Left renal cortex interstitium (tissue), 4 donors: Measurements from ENCODE around the gene TMEM150B. TPM values are rescaled to one million over a fixed set of nuclear protein-coding genes. Genes with fewer than 3 reads are reported as not detected.
"Not testable (repeated sequence)": the region's sequence is repeated elsewhere in the genome, so short reads cannot be mapped to it uniquely, and the experiment has no call there.

Source experiments
- DNase-seq, 4 donors: peaks; one replicate each; pipeline ENCODE4 v3.0.0-alpha.2; 2013; ENCODE audit warnings: low read depth in 4 of 4, low spot score in 2 of 4, missing footprints in 1 of 4
- polyA plus RNA-seq, 4 donors: library from polyadenylated mRNA; unstranded; fragments of 120-200 nt; gene quantifications; one replicate each; pipeline ENCODE4 v1.2.1, GENCODE V29; 2013; ENCODE audit not compliant: insufficient read length in 4 of 4

Gene TMEM150B
- polyA plus RNA-seq, 4 donors: 1.0 to 1.7 (median 1.3) TPM

DNA sequence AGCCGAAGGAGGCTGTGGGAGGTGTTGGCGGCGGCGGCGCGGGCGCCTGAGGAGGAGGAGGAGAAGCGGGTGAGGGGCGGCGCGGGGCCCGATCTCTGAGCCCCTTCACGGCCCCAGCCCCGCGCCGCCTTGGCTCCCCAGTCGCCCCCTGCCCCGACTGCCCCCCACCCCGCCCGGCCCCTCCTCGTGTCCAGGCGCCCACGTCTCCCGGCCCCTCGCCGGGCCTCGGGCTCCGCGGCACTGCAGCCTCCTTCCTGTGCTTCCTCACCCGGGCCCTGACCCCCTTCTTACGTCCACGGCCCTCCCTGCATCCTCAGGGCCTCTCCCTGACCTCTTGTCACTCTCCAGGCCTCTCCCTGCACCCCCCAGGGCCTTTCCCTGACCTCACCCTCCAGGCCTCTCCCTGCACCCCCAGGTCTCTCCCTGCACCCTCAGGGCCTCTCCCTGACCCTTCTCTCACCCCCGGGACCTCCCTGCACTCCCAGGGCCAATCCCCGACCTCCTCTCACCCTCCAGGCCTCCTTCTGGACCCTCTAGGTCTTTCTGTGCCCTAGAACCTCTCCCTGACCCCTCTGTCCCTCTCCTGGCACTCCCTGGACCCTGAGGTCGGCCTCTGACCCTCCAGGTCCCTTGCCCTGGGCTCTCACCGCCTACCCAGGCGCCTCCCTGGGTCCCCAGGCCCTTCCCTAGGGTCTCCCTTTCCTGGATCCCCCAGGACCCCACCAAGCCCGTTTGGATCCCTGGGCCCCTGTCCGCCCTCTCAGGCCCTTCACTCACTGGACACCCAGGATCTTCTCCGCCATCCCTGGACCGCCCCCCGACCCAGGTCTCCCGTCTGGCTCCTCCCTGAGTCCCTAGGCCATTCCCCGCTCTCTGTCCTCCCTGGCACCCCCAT lies 15.0 kb upstream of the TMEM150B start:
- DNase-seq: no peak

DNA sequence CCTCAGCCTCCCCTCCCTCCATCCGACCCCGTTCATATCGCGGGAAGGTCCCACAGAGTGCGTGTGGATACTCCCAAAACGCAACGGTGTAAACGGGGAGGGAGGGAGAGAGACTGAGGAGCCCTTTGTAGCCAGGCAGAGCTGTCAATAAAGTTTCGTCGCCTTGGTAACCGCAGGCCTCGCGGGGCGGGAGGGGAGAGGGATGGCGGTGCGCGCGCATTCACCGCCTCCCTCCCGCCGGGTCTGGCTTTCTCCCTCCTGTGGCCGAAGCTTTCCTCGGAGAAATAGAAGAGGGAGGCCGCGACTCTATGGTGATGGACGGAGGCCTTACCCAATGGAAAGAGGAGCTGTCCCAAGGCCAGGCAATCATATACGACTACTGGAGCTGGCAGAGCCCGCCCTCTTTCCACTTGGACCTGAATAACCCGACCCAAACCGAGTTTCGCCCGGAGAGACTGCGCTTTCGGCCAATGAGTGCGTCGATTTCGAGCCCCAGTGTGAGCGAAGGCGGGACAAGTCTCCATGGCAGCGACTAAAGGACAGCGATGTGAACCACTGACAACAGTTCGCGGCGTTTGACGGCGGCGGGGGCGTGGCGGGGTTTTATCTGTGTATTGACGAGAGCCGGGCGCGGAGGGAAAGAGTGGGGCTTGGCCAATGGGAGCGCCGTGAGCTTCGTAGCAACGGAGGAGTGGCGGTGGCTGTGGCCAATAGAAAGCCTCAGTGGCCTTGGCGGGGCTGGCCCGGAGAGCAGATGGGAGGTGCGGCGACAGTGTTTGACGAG lies 14.2 kb upstream of the TMEM150B start, which contains the start of gene KMT5C:
TSS of gene KMT5C (plus strand) at position 772 of the 784 bp plus-strand sequence. CDS start 2,061 bp downstream, outside the sequence.
- DNase-seq: peak; percentile 100

DNA sequence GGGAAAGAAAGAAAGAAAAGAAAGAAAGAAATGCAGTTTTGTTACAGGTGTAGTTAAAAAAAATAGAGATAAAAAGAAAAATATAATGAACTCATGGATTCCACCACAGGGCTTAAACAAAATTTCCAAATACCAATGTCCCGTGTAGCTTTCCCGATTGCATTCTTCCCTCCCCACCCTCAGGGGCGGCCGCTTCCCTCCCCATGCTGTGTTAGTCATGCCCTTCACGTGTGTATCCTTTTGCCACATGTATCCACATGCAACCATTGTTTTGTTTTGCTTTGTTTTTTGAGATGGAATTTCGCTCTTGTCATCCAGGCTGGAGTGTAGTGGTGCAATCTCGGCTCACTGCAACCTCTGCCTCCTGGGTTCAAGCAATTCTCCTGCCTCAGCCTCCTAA lies 11.0 kb upstream of the TMEM150B start:
- no peak for DNase-seq

DNA sequence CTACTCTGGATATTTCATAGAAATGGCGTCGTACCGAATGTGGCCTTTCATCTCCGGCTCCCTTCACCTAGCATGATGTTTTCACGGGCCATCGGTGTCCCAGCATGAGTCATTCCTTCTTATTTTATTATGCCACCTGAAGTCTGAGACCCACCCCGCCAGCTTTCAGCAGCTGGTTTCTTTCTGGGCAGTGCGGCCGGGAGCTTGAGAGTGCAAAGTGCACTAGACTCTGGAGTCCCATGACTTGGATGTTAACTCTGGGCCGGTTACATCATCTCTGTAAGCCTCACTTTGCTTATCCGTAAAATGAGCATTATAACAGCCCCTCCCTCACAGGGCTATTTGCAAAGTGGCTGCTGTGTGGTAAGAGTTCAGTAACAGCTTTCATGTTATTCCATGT lies 8.7 kb upstream of the TMEM150B start:
- DNase-seq: no peak

DNA sequence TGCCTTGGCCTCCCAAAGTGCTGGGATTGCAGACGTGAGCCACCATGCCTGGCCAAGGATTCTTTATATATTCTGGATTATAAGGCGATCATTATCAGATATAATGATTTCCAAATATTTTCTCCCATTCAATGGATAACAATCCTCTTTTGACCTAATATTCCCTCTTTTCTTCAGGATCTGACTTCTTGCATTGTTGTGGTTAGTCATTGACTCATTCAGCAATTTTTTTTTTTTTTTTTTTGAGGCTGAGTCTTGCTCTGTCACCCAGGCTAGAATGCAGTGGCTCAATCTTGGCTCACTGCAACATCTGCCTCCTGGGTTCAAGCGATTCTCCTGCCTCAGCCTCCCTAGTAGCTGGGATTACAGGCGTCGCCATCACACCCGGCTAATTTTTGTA lies 4.7 kb upstream of the TMEM150B start:
- not testable (repeated sequence) for DNase-seq

DNA sequence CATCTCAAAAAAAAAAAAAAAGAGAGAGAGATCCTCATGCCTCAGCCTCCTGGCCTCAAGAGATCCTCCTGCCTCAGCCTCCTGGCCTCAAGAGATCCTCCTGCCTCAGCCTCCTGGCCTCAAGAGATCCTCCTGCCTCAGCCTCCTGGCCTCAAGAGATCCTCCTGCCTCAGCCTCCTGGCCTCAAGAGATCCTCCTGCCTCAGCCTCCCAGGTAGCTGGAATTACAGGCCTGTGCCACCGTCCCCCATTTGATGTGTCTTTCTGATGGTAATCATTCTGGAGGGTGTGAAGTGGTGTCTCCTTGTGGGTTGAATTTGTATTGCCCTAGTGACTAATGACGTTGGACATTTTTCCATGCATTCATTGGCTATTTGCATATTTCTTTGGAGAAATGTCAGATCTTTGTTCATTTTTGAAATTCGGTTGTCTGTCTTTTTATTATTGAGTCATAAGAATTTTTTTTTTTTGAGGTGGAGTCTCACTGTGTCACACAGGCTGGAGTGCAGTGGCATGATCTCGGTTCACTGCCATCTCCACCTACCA lies 3.7 kb upstream of the TMEM150B start:
- not testable (repeated sequence) for DNase-seq

DNA sequence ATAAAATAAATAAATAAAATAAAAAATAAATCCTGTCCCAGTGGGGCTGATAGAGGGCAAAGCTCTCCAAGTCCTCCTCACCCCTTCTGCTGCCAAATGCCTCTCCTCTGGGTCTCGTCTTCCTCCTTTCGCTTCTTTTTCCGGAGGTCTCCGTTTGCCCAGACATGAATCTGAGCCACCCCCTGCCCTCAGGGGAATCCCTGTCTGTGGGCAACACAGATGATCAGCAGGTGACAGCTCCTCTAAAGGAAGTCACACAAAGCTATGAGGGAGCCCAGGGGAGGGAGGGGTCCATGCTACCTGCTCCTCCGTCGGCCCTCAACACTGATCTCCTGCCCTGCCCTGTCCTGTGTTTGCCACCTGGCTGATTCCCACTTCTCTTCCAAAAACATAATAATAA lies 479 bp downstream of the TMEM150B start:
- no peak for DNase-seq

DNA sequence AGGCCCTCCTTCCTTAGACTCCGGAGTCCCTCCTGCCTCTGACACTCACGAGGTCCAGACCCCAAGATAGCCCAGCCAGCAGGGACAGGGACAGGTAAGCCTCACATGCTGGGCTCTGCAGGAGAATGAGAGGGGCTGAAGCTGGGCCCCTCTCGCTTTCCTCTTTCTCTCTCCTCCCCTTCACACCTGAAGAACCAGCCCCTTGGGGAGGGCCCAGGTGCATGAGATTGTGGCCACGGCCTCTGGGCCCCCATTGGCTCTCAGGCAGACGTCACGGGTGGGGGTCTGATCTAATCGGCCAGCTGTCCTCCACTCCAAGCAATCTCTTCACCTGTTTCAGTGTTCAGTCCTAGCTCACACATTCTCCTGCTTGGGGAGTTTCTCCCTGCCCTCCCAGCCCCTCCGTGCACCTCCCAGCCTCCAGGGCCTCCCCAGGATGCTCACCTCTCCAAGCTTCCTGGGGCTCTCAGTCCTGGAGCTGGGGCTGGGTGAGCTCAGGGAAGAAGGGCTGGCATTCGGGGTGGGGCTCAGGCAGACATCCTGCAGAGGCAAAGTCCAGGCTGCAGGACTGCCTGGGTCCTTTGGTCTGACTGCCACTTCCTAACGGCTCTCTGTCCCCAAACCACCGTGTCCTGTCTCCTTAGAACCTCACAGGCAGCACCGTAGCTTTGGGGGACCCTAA lies 2.8 kb downstream of the TMEM150B start:
- DNase-seq: no peak

DNA sequence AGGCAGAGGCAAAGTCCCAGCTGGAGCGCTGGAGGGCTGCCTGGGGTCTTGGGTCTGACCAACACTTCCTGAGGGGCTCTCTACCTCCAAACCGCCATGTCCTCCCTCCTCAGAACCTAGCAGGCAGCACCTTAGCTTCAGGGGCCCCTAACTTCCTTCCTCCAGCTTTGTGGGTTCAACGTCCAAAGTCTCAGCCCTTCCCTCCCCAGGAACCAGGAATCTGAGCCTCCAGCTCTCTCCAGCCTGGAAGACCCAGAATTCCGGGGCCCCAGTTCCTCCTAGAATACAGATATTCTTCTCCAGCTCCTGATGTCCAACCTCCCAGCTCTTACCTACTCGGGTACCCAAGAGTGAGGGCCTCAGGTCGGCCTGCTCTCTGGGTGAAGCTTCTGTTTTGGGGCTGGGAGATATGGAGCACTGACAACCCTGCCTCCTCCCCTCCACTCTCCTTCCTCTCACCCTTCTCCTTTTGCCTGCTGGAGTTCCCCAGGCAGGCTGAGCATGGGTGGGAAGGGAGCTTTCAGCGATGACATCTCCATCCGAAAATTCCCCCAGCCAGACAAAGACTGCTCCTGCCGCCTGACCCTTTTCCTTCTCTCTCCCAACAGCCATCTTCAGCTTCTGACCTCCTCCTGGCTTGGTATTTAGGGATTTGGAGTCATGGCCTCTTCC lies 3.5 kb downstream of the TMEM150B start:
- no peak for DNase-seq

DNA sequence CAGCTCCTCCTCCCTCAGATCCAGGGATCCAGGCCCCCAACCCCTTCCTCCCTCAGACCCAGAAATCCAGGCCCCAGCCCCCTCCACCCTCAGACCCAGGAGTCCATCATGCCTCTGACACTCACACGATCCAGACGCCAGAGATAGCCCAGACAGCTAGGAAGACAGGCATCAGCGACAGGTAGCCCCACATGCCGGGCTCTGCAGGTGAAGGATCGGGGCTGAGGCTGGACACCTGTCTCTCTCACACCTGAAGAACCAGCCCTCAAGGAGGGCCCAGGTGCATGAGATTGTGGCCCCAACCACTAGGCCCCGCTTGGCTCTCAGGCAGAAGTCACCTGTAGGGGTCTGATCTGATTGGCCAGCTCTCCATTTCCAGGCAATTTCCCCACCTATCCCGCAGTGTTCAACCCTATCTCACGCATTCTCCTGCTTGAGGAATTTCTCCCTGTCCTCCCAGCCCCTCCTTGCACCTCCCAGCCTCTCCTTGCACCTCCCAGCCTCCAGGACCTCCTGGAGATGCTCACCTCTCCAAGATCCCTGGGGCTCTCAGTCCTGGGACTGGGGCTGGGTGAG lies 4.2 kb downstream of the TMEM150B start:
- DNase-seq: no peak

DNA sequence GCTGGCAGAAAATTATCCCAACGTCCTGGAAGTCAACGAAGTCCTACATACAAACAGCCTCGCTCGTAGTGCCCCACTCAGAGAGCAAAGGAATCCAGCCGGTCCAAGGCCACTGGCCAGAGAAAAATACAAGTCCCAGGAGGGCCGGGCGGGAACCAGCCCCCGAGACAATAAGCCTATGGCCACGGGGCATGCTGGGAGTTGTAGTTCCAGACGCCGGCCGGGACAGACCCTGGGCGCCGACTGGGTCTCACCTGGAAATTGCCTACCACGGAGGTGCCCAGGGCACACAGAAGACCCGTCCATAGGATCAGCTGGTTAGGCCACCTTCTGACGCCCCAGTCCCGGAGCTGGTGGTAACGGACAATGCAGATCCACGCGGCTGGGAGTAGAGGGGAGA lies 5.4 kb downstream of the TMEM150B start:
- DNase-seq: no peak

DNA sequence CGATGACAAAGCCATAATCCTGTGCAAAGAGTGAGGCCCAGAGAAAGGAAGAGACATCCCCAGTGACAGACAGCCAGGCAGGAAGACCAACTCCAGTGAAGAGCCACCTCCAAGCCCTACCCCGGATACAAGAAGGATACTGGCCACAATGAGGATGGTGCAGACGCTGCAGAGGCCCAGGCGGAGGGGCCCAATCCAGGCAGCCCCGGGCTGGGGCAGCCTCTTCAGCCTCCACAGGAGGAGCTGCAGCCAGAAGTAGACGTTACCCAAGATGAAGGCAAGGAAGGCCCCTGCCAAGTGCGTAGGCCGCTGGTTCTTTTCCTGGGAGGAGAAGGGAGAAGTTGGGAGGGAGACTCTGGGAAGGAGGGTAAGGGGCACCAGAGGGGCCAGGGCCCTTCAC lies 8.5 kb downstream of the TMEM150B start:
- no peak for DNase-seq

DNA sequence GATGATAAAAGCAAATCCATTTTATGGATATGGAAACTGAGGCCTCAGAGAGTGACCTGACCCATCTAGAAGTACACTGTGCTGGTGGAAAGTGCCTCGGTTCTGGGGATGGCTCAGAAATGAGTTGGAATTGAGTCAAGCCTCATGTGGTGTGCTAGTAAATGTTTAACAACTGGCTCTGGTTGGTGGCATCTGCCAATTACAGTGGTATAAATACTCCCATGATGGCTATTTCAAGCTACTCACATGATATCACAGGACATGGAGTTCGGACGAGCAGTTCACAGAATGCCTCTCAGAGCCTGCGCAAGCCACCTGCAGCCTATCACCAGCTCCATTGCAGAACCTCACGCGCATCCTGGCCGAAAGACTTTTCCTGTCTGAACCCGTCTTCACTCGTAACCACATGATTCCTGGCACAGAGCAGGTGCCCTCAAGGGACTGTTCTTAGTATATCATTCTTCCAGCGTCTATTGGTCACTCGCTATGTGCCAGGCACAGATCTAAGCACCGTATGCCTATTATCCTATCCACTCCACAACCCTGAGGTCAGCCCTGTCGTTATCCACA lies 9.1 kb downstream of the TMEM150B start:
- no peak for DNase-seq

DNA sequence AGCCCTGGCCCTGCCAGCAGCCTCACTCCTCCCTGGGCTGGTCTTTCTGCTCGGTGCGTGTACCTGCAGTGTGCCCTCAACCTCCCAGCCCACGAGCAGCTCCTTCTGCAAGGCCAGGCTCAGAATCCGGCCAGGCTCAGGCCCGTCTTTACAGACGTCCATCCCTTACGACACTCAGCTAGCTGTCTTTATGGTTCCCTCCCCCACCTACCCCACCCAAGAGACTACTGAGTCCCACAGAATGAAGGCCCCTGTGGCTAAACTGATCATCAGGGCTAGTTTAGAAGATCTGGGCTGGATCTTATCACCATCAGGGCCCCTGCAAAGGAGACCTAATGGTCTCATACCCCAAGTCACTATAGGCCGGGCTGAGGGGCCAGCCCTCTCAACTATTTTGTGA lies 10.7 kb downstream of the TMEM150B start:
- DNase-seq: no peak

DNA sequence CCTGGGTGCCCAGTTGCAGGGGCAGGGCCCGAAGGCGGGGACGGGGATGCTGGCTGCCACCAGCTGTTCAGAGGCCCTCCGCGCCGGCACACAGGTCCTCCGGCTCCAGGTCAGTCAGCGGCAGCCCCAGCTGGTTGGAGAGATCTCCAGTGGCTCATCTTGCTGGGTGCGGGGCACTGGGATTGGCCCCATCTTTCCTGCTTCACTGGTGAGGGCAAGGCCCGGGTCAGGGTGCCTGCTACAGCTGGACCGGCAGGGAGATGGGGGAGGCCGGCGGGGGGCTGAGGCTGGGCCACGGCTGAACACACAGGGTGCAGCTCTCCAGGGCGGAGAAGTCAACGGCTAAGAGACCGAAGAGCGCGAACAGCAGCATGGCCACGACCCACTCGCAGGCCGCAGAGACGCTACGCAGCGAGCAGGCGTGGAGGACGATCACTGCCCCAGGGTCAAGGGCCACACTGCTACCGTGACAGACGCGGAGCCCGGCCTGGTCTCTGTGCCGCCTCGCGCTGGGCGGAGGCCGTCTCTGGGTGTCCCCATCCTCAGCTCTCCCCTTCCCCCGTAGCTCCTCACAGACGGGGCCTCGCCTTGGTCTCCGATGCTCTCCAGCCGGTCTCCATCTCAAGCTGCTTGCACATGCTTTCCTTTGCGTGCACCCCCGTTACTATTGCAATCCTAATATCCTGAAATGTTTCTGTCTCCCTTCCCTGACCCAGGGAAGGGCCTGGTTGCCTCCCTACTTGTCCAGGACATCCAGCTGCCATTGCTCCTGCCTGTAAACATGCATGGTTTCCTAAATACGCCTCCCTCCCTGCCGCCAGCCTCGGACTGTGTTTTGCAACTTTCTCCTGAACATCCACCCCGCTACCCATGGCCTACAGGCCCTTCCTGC lies 12.3 kb downstream of the TMEM150B start:
- no peak for DNase-seq

DNA sequence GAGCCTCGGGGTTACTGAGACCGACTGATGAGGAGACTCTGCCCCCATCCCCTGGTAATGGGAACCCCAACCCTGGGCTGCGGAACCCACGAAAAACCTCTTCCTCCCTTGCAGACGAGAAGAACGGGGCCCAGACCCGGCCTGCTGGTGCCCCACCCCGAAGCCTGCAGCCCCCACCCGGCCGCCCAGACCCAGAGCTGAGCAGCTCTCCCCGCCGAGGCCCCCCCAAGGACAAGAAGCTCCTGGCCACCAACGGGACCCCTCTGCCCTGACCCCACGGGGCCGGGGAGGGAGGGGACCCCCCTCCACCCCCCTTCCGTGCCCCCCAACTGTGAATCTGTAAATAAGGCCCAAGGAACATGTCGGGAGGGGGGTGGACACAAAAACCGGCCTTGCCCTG lies 13.3 kb downstream of the TMEM150B start:
- DNase-seq: no peak

DNA sequence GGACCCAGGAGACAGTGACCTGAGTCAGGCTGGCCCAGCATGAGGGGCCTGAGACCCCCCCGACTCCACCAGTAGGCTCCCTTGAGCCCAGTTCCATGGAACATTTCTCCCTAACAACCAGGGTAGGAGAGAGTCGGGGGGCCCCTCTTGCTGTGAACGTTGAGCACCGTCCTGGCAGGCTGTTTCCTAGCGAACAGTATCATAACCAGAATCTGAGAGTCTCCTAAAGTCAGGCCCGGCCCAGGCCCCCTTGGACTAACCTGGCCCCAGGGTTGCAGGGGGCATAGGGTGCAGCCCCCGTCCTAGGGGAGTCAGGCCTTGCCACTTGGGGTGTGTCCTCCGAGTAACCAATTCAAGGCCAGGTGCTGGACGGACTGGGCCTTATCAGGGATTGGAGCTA lies 13.7 kb downstream of the TMEM150B start:
- no peak for DNase-seq

DNA sequence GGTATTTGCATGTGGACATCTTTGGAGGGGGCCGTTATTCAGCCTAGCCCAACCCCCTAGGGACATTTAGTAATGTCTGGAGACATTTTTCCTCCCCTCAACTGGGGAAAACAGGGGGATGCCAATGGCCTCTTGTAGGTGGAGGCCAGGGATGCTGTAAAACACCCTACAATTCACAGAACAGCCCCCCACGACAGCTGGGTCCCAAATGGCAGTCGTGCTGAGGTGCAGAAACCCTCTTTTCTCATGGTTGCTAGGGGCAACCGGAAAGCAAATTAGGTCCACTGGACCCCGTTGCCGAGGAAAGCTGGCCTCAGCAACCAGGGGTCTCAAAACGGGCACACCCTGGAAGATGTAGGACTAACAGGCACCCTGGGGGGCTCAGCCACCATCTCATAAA lies 14.6 kb downstream of the TMEM150B start:
- no peak for DNase-seq

DNA sequence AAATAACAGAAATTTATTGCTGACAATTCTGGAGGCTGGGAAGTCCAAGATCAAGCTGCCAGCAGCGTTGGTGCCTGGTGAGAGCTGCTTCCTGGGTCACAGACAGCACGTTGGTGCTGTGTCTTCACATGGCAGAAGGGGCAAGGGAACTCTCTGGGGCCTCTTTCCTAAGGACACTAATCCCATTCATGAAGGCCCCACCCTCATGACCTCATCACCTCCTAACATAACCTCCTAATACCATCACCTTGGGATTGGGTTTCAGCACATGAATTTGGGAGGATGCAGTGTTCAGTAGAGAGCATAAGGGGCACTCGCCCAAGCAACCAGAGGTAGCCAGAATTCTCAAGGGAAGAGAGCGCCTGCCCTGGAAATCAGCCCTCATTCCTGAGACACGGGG lies 15.7 kb downstream of the TMEM150B start:
- no peak for DNase-seq
